Activated CD4-positive, alpha-beta T cell treated with anti-CD3 and anti-CD28 coated beads, Interleukin-2, amount 10 ng/mL, durations not matched to agents 7 days and 5 days (primary cell): ENCODE data around the gene ZBTB38. TPM values are rescaled to one million over a fixed set of nuclear protein-coding genes. Genes with fewer than 3 reads are reported as not detected.

Source experiments
- CTCF ChIA-PET: fragments of 350-600 bp; sonication (Branson Sonifier 250); formaldehyde crosslinking; loops from one replicate; lab custom pipeline; 2021; ENCODE audit warnings: antibody characterized with exemption; lab: Charles Lee
- POLR2A ChIA-PET: fragments of 350-600 bp; sonication (Branson Sonifier 250); formaldehyde crosslinking; loops from one replicate; lab custom pipeline; 2021; ENCODE audit warnings: antibody characterized with exemption; lab: Charles Lee
- DNase-seq: peaks from one replicate; pipeline ENCODE4 v3.0.0-alpha.2; 2020
- H3K27ac Mint-ChIP-seq: one replicate; pipeline ENCODE4 v1.8.0; 2021; ENCODE audit warnings: mild to moderate bottlenecking, moderate library complexity, mixed read lengths
- H3K27me3 Mint-ChIP-seq: one replicate; pipeline ENCODE4 v1.8.0; 2021; ENCODE audit warnings: mixed read lengths
- H3K36me3 Mint-ChIP-seq: one replicate; pipeline ENCODE4 v1.8.0; 2021; ENCODE audit warnings: low read depth, mixed read lengths
- H3K4me1 Mint-ChIP-seq: one replicate; pipeline ENCODE4 v1.8.0; 2021; ENCODE audit warnings: mixed read lengths
- H3K4me3 Mint-ChIP-seq: one replicate; pipeline ENCODE4 v1.8.0; 2021; ENCODE audit warnings: mild to moderate bottlenecking, moderate library complexity, mixed read lengths
- H3K9me3 Mint-ChIP-seq: one replicate; pipeline ENCODE4 v1.8.0; 2021; ENCODE audit warnings: mixed read lengths
- total RNA-seq, 2 experiments: library from RNA; stranded (reverse); gene quantifications; one replicate each; pipeline ENCODE4 v1.2.3, GENCODE V29; 2021

The ZBTB38 gene
- total RNA-seq, 2 experiments from 2014 or later = 20.0 to 26.1 TPM

- Mint-ChIP-seq H3K4me1 (peaks cover 38% of the 10 kb centered on the region), H3K36me3 (peaks cover 45% of the 10 kb centered on the region), H3K4me3 (no peak overlapping the region), H3K27ac (no peak overlapping the region), H3K27me3 (no peaks in the 10 kb centered on the region), H3K9me3 (no peaks in the 10 kb centered on the region)
- POLR2A ChIA-PET = no interaction called here
- CTCF ChIA-PET = interaction anchor here (1.2 to 1.7 kb wide), 5 partner anchors 8 to 81 kb away, joined by 3 to 5 read pairs (median 3); no protein-coding TSS in a partner anchor
- DNase-seq = no peak
Observed at GRCh38 chr3:141405025-141405424, 36.7 kb downstream of the ZBTB38 start.

GRCh38 chr3:141405591-141405990 lies 37.3 kb downstream of the ZBTB38 start:
- CTCF ChIA-PET = interaction anchor here (1.2 to 1.7 kb wide), 5 partner anchors 17 to 82 kb away, joined by 3 to 5 read pairs (median 4); no protein-coding TSS in a partner anchor
- peaks cover 43% of the 10 kb centered on the region for H3K4me1 Mint-ChIP-seq
- DNase-seq = no peak
- H3K27ac Mint-ChIP-seq = no peak overlapping the region
- H3K4me3 Mint-ChIP-seq = no peak overlapping the region
- peaks cover 47% of the 10 kb centered on the region for H3K36me3 Mint-ChIP-seq
- POLR2A ChIA-PET = no interaction called here
- H3K27me3 Mint-ChIP-seq = no peaks in the 10 kb centered on the region
- no peaks in the 10 kb centered on the region for H3K9me3 Mint-ChIP-seq

- Mint-ChIP-seq H3K9me3 (no peaks in the 10 kb centered on the region), H3K4me3 (no peak overlapping the region), H3K27ac (no peak overlapping the region), H3K27me3 (no peaks in the 10 kb centered on the region), H3K36me3 (peaks cover 51% of the 10 kb centered on the region), H3K4me1 (peaks cover 48% of the 10 kb centered on the region)
- ChIA-PET CTCF (interaction anchor here (1.2 to 1.7 kb wide), 4 partner anchors 18 to 35 kb away, joined by 4 to 5 read pairs (median 4); no protein-coding TSS in a partner anchor), POLR2A (no interaction called here)
- DNase-seq = no peak
Observed at GRCh38 chr3:141406265-141406664, 38.0 kb downstream of the ZBTB38 start.

- Mint-ChIP-seq H3K27ac (no peak overlapping the region), H3K27me3 (no peaks in the 10 kb centered on the region), H3K4me3 (no peak overlapping the region), H3K4me1 (peaks cover 53% of the 10 kb centered on the region), H3K9me3 (no peaks in the 10 kb centered on the region), H3K36me3 (peaks cover 52% of the 10 kb centered on the region)
- DNase-seq = no peak
- CTCF ChIA-PET = interaction anchor here (1.3 to 1.4 kb wide), 2 partner anchors 23 to 25 kb away, joined by 4 read pairs; no protein-coding TSS in a partner anchor
- POLR2A ChIA-PET = no interaction called here
Observed at GRCh38 chr3:141407047-141407446, 38.7 kb downstream of the ZBTB38 start.

DNA sequence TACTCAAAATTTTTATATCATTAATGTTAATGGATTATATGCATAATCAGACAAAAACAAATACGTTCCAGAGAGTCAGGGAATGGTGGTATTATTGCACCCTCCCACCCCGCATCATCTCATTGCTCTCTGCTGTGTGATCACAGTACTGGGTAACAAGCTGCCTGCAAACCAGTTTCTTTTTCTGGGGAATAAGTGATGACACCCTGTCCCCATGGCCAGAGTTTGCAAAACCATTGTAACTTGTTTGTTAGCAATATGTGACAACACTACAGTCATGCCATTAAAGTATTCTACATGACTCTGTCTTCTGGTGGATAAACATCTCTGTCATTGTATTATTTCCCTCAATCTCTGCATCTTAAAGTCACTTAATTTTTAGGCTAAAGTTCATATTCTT lies 39.5 kb downstream of the ZBTB38 start:
- DNase-seq = no peak
- ChIA-PET POLR2A (no interaction called here), CTCF (no interaction called here)
- H3K4me3 Mint-ChIP-seq = no peak overlapping the region
- peaks cover 58% of the 10 kb centered on the region for H3K4me1 Mint-ChIP-seq
- no peaks in the 10 kb centered on the region for H3K27me3 Mint-ChIP-seq
- H3K9me3 Mint-ChIP-seq = no peaks in the 10 kb centered on the region
- H3K36me3 Mint-ChIP-seq = peaks cover 58% of the 10 kb centered on the region
- H3K27ac Mint-ChIP-seq = no peak overlapping the region

DNA sequence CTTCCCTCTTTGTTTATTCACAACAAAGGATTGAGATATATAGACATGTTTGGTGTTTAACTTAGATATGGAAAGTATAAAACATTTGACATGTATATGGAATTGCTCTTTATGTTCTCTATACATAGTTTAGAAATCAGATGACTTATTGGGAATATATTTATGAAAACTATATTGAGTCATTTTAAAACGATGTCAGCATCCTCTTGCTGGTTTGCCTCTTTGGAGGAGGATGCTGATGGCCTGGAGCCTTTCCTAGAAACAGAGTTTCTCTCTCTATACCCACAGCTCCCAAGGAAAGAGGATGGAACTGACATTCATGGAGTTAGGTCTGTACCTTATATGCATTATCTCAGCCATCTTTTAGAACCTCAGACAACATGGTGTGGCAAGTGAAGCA lies 40.3 kb downstream of the ZBTB38 start:
- Mint-ChIP-seq H3K4me3 (no peak overlapping the region), H3K36me3 (peaks cover 66% of the 10 kb centered on the region), H3K27ac (no peak overlapping the region), H3K27me3 (no peaks in the 10 kb centered on the region), H3K9me3 (peaks cover 5% of the 10 kb centered on the region), H3K4me1 (peaks cover 60% of the 10 kb centered on the region)
- ChIA-PET CTCF (interaction anchor here (0.6 kb wide), 1 partner anchor 1304 kb away, joined by 3 read pairs; no protein-coding TSS in a partner anchor), POLR2A (no interaction called here)
- DNase-seq = no peak

GRCh38 chr3:141409940-141410241 lies 41.6 kb downstream of the ZBTB38 start:
- ChIA-PET CTCF (interaction anchor here (1.1 to 1.4 kb wide), 3 partner anchors 9 to 98 kb away, joined by 3 to 7 read pairs (median 3); no protein-coding TSS in a partner anchor), POLR2A (no interaction called here)
- H3K27ac Mint-ChIP-seq = peak overlapping the region; percentile 100
- H3K36me3 Mint-ChIP-seq = peaks cover 66% of the 10 kb centered on the region
- peaks cover 67% of the 10 kb centered on the region for H3K4me1 Mint-ChIP-seq
- no peak for DNase-seq
- H3K9me3 Mint-ChIP-seq = peaks cover 6% of the 10 kb centered on the region
- no peaks in the 10 kb centered on the region for H3K27me3 Mint-ChIP-seq
- H3K4me3 Mint-ChIP-seq = no peak overlapping the region

DNA sequence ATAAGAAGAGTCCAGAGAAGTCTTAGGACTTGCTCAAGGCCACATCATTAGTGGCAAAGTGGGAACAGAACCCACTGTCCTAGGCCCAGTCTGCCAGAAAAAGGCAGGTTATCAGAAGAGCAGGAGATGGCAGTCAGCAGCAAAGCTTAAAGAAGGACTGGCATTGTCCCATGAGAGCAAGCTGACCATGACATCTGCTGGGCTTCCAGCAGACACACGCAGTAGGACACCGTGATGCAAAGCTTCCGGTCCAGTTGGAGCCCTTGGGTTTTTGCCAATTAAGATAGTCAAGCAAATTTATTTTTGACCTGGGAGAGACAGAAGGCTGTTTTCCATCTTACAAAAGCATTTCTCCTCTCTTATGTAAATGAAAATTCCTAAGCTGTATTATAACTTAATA lies 42.1 kb downstream of the ZBTB38 start:
- DNase-seq = no peak
- H3K4me1 Mint-ChIP-seq = peaks cover 70% of the 10 kb centered on the region
- H3K9me3 Mint-ChIP-seq = peaks cover 8% of the 10 kb centered on the region
- no peak overlapping the region for H3K4me3 Mint-ChIP-seq
- peak overlapping the region; percentile 100 for H3K27ac Mint-ChIP-seq
- ChIA-PET POLR2A (no interaction called here), CTCF (interaction anchor here (1.1 to 1.4 kb wide), 3 partner anchors 10 to 99 kb away, joined by 3 to 7 read pairs (median 3); no protein-coding TSS in a partner anchor)
- H3K36me3 Mint-ChIP-seq = peaks cover 67% of the 10 kb centered on the region
- H3K27me3 Mint-ChIP-seq = no peaks in the 10 kb centered on the region

DNA sequence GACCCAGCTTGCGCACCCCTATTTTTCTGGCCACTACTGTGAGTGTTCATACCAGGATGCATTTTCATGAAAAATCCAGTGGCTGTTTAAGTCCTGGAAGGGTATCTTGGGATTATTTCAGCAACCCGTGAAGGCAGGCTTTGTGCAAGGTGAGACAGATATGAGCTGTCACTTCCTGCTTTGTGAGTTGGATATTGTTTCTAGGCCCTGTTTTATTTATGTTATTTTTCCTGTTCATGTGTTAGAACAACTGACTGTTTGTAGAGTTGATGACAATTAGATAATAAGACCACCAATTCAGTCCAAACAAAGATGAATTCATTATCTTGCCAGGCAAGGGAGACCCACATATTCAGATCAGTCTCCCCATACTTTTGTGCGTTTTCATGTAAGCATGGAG lies 42.5 kb downstream of the ZBTB38 start:
- CTCF ChIA-PET = interaction anchor here (1.1 to 1.4 kb wide), 3 partner anchors 10 to 99 kb away, joined by 3 to 7 read pairs (median 3); no protein-coding TSS in a partner anchor
- peaks cover 67% of the 10 kb centered on the region for H3K36me3 Mint-ChIP-seq
- no peaks in the 10 kb centered on the region for H3K27me3 Mint-ChIP-seq
- H3K9me3 Mint-ChIP-seq = peaks cover 8% of the 10 kb centered on the region
- H3K27ac Mint-ChIP-seq = peak overlapping the region; percentile 100
- POLR2A ChIA-PET = no interaction called here
- peak overlapping the region; percentile 69 for H3K4me3 Mint-ChIP-seq
- DNase-seq = no peak
- peaks cover 69% of the 10 kb centered on the region for H3K4me1 Mint-ChIP-seq

GRCh38 chr3:141411251-141411771 lies 43.0 kb downstream of the ZBTB38 start:
- POLR2A ChIA-PET = interaction anchor here (1.2 kb wide), 1 partner anchor 9 kb away, joined by 6 read pairs; no protein-coding TSS in a partner anchor
- Mint-ChIP-seq H3K9me3 (peaks cover 8% of the 10 kb centered on the region), H3K4me3 (peak overlapping the region; percentile 69), H3K27ac (peak overlapping the region; percentile 100), H3K36me3 (peaks cover 62% of the 10 kb centered on the region), H3K27me3 (no peaks in the 10 kb centered on the region), H3K4me1 (peaks cover 67% of the 10 kb centered on the region)
- CTCF ChIA-PET = interaction anchor here (1.1 to 2.1 kb wide), 8 partner anchors 10 to 100 kb away, joined by 3 to 12 read pairs (median 4); no protein-coding TSS in a partner anchor
- peak; percentile 48 for DNase-seq

GRCh38 chr3:141412087-141412935 lies 44.0 kb downstream of the ZBTB38 start:
- Mint-ChIP-seq H3K36me3 (peaks cover 63% of the 10 kb centered on the region), H3K9me3 (peaks cover 8% of the 10 kb centered on the region), H3K4me3 (peak overlapping the region; percentile 69), H3K27ac (peak overlapping the region; percentile 100), H3K27me3 (no peaks in the 10 kb centered on the region), H3K4me1 (peaks cover 67% of the 10 kb centered on the region)
- peak; percentile 75 for DNase-seq
- POLR2A ChIA-PET = interaction anchor here (1.2 kb wide), 1 partner anchor 10 kb away, joined by 6 read pairs; no protein-coding TSS in a partner anchor
- CTCF ChIA-PET = interaction anchor here (0.6 to 2.1 kb wide), 11 partner anchors 10 to 471 kb away, joined by 3 to 12 read pairs (median 4); no protein-coding TSS in a partner anchor

- H3K36me3 Mint-ChIP-seq = peaks cover 67% of the 10 kb centered on the region
- POLR2A ChIA-PET = no interaction called here
- H3K4me3 Mint-ChIP-seq = peak overlapping the region; percentile 69
- H3K9me3 Mint-ChIP-seq = peaks cover 8% of the 10 kb centered on the region
- CTCF ChIA-PET = interaction anchor here (0.6 to 2.1 kb wide), 13 partner anchors 8 to 86 kb away, joined by 3 to 12 read pairs (median 4); no protein-coding TSS in a partner anchor
- H3K27ac Mint-ChIP-seq = peak overlapping the region; percentile 100
- DNase-seq = no peak
- H3K4me1 Mint-ChIP-seq = peaks cover 66% of the 10 kb centered on the region
- H3K27me3 Mint-ChIP-seq = no peaks in the 10 kb centered on the region
Observed at GRCh38 chr3:141412936-141413354, 44.6 kb downstream of the ZBTB38 start.
